ENCODE results near the gene ROBO1.
"Not testable (repeated sequence)": the region's sequence is repeated elsewhere in the genome, so short reads cannot be mapped to it uniquely, and the experiment has no call there.

Gene ROBO1

DNA sequence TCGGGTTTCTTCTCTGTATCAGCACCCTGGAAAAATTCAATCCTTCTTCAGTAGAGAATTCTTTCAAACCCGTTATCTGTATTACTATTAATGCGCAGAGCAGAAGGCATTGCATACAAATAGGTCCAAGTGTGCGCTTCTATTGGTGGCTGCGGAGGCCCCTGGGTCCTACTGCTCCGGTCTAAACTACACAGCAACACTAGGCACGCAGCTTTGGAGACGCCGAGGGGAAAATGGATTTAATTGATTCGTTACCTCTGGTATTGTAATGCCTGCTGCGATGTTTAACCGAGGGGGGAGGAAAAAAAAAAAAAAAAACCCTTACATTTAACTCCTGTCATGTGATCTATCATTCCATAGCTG lies at the start of gene ROBO1:
Gene ROBO1 (minus strand): TSS at position 94 of the 363 bp plus-strand sequence.
- in situ Hi-C loops (cut with MboI; ENCODE audit: low sequenced_read_pairs) = no loop called here
- Histone ChIP-seq H3K4me3 (peak within 1 kb of the TSS; percentile 51), H3K4me1 (peaks cover 7% of the 10 kb centered on the region; the same call in 1 of the 2 replicates), H3K27me3 (ENCODE audit: low read depth) (0 out of 2 replicates have a peak, but pooled peaks cover 2% of the 10 kb centered on the region), H3K36me3 (replicated peaks) (no peaks in the 10 kb centered on the region), H3K9me3 (no peaks in the 10 kb centered on the region)
- peak; percentile 68 to 79 for DNase-seq (ENCODE audit: low spot score in 2 of 2)

DNA sequence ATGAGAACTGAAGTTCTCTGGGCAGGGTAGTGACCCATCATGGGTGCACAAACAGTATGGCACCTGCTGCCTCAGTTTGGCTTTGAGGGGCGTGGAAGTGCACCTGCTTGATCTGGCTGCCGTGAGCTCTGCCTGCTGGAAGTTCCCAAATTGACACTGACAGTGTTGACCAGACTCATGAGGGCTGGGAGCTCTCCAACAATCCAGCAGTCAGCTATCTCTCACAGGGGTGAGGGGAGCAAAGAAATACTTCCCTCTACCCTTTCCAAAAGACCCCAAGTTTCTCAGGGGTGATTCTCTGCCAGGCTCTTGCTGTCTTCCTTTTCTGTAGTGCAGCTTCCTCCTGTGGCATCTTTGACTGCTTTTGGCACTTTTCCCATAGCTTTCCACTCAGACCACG lies 49.4 kb upstream of the ROBO1 start:
- H3K4me1 ChIP-seq = no peaks in the 10 kb centered on the region; the same call in 1 of the 2 replicates
- no peaks in the 10 kb centered on the region for H3K36me3 ChIP-seq (replicated peaks)
- no peak overlapping the region for H3K4me3 ChIP-seq
- no peaks in the 10 kb centered on the region for H3K9me3 ChIP-seq
- no peaks in the 10 kb centered on the region for H3K27me3 ChIP-seq (ENCODE audit: low read depth)
- in situ Hi-C loops (cut with MboI; ENCODE audit: low sequenced_read_pairs) = no loop called here
- DNase-seq (ENCODE audit: low spot score in 2 of 2) = no peak

DNA sequence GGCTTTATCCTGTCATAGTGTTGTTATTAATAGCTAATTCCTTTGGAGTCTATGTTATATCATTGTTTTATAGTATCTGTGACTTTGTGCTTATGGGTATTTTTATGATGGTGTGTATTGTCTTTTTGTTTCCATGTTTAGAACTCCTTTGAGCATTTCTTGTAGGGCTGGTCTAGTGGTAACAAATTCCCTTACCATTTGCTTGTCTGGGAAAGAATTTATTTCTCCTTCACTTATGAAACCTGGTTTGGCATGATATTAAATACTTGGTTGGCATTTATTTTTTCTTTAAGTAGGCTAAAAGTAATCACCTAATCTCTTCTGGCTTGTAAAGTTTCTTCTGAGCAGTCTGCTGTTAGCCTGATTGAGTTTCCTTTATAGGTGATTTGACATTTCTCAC lies 47.7 kb upstream of the ROBO1 start:
- Histone ChIP-seq H3K36me3 (replicated peaks) (no peaks in the 10 kb centered on the region), H3K4me1 (no peaks in the 10 kb centered on the region; the same call in 1 of the 2 replicates), H3K4me3 (no peak overlapping the region), H3K9me3 (no peaks in the 10 kb centered on the region), H3K27me3 (ENCODE audit: low read depth) (no peaks in the 10 kb centered on the region)
- no peak for DNase-seq (ENCODE audit: low spot score in 2 of 2)
- in situ Hi-C loops (cut with MboI; ENCODE audit: low sequenced_read_pairs) = no loop called here

DNA sequence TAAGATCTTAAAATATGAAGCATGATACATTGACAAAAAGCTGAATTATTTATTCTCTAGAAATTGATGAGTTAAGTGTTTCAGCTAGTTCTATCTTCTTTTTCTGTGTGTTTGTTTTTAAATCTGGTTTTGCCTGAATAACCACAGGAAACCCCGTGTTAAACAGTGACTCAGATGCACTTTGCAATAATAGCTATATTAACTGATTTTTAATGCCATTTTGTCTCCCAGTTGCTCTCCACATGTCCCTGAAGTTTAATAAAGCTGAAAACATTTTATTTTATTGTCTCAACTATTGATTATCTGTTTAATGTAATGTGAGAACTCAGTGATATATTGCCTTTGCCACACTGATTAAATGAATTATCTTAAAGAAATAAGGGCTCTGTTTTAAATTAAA lies 42.8 kb upstream of the ROBO1 start:
- Histone ChIP-seq H3K27me3 (ENCODE audit: low read depth) (no peaks in the 10 kb centered on the region), H3K4me1 (no peaks in the 10 kb centered on the region; the same call in 1 of the 2 replicates), H3K36me3 (replicated peaks) (no peaks in the 10 kb centered on the region), H3K4me3 (no peak overlapping the region), H3K9me3 (no peaks in the 10 kb centered on the region)
- in situ Hi-C loops (cut with MboI; ENCODE audit: low sequenced_read_pairs) = no loop called here
- no peak for DNase-seq (ENCODE audit: low spot score in 2 of 2)

DNA sequence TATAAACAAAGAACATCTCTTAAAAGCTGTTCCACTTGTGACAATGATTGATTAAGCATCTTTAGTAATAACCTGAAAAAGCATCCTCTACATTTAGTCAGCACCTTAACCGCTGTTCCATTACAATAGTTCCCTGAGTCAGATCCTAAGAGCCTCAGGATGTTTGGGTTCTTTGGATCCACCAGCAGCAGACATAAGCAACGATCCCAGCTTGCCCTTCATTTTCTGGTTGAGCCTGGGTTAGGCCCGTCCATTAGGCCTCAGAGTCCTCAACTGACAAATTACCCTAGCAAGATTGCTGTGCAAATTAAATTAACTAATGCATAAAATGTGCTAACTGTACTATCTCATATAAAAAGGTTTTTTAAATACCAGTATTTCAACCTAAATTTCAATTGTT lies 42.3 kb upstream of the ROBO1 start:
- Histone ChIP-seq H3K4me1 (no peaks in the 10 kb centered on the region; the same call in 1 of the 2 replicates), H3K27me3 (ENCODE audit: low read depth) (no peaks in the 10 kb centered on the region), H3K4me3 (no peak overlapping the region), H3K9me3 (no peaks in the 10 kb centered on the region), H3K36me3 (replicated peaks) (no peaks in the 10 kb centered on the region)
- in situ Hi-C loops (cut with MboI; ENCODE audit: low sequenced_read_pairs) = no loop called here
- no peak for DNase-seq (ENCODE audit: low spot score in 2 of 2)

DNA sequence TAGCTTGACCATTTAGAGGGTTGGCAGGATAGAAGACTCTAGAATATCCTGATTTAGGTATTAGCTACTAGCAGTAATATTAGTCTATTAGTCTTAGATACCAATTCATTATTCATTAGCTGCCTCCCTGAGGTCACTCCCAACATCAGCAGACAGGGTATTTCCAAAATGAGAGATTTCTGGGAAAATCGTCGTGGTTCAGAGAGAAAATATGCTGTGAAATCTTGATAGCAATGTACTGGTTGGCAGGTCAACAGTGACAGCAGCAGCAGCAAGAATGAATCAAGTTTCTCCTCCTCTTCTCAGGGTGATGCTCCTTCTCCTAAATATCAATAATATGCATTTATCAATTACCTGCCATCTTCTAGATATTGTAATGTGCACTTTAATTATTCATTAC lies 41.3 kb upstream of the ROBO1 start:
- in situ Hi-C loops (cut with MboI; ENCODE audit: low sequenced_read_pairs) = no loop called here
- Histone ChIP-seq H3K4me1 (no peaks in the 10 kb centered on the region; the same call in 1 of the 2 replicates), H3K27me3 (ENCODE audit: low read depth) (no peaks in the 10 kb centered on the region), H3K36me3 (replicated peaks) (no peaks in the 10 kb centered on the region), H3K4me3 (no peak overlapping the region), H3K9me3 (no peaks in the 10 kb centered on the region)
- no peak for DNase-seq (ENCODE audit: low spot score in 2 of 2)

DNA sequence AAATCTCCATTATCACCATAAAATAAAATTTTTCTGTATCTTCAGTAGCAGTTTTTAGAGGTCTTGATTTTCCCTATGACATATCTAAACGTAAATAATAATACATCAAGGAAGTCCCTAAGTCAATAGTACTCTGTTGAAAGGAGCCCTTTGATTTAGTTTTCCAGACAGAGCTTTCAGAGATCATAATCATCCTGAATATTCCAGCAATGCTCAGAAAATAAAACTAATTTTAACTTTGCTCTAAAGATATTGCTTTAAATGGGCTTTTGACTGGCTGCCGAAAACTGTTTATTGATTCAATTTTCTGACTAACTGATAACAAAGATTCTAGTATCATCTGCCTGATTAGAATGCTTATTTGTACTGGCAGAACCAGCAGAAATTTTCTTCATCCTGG lies 40.7 kb upstream of the ROBO1 start:
- H3K4me3 ChIP-seq = no peak overlapping the region
- H3K36me3 ChIP-seq (replicated peaks) = no peaks in the 10 kb centered on the region
- DNase-seq (ENCODE audit: low spot score in 2 of 2) = no peak
- no peaks in the 10 kb centered on the region; the same call in 1 of the 2 replicates for H3K4me1 ChIP-seq
- H3K9me3 ChIP-seq = no peaks in the 10 kb centered on the region
- H3K27me3 ChIP-seq (ENCODE audit: low read depth) = no peaks in the 10 kb centered on the region
- in situ Hi-C loops (cut with MboI; ENCODE audit: low sequenced_read_pairs) = no loop called here

DNA sequence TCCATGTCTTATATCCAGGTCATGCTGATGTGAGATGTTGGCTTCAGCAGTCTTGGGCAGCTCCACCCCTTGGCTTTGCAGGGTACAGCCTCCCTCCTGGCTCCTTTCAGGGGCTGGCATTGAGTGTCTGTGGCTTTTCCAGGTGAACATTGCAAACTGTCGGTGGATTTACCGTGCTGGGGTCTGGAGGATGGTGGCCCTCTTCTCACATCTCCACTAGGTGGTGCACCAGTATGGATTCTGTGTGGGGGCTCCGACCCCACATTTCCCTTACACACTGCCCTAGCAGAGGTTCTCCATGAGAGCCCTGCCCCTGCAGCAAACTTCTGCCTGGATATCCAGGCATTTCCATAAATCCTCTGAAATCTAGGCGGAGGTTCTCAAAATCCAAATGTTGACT lies 22.4 kb upstream of the ROBO1 start:
- in situ Hi-C loops (cut with MboI; ENCODE audit: low sequenced_read_pairs) = not testable (repeated sequence)

DNA sequence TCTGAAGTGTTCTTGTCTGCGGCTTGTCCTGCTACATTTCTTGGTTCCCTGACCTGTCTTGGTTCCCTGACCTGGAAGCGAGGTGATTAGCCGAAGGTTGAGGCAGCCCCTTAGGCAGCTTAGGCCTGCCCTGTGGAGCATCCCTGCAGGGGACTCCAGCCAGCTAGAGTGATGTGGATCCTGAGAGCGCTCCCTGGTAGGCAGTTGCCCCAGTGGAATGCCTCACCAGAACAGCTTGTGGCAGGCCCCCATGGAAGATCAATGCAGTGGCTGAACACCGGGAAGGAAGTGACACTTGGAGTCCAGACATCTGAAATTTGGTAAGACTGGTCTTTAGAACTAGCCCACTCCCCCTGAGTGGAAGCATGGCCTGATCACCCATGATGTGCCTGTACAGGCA lies 5.5 kb upstream of the ROBO1 start:
- 0 out of 2 replicates have a peak, but pooled peaks cover 2% of the 10 kb centered on the region for H3K27me3 ChIP-seq (ENCODE audit: low read depth)
- in situ Hi-C loops (cut with MboI; ENCODE audit: low sequenced_read_pairs) = no loop called here
- DNase-seq (ENCODE audit: low spot score in 2 of 2) = no peak
- H3K4me3 ChIP-seq = no peak overlapping the region
- H3K36me3 ChIP-seq (replicated peaks) = no peaks in the 10 kb centered on the region
- H3K4me1 ChIP-seq = peaks cover 5% of the 10 kb centered on the region; the same call in 1 of the 2 replicates
- no peaks in the 10 kb centered on the region for H3K9me3 ChIP-seq

More for the DNA sequence above, 22.4 kb upstream of the ROBO1 start:
- not testable (repeated sequence) for H3K27me3 ChIP-seq (ENCODE audit: low read depth); H3K4me1 ChIP-seq; H3K9me3 ChIP-seq; H3K4me3 ChIP-seq; H3K36me3 ChIP-seq (replicated peaks); DNase-seq (ENCODE audit: low spot score in 2 of 2)

DNA sequence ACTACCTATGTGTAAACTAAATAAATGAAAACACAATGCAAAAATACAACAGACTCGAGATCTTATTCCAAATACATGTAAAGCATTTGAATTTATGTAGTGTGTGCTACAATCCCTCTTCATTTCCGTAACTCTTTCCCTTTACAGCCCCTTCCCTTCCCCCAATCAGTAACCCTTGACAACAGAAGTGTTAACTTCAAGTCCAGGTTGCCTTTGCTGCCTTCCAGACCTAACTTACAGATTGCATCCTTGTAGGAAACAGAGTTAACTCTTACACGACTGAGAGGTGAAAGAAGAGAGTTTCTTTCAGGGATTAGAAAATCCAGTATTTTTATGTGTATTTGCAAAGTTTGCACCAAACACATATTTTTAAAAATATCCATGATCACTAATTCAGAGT lies 1.4 kb upstream of the ROBO1 start:
- H3K36me3 ChIP-seq (replicated peaks) = no peaks in the 10 kb centered on the region
- no peaks in the 10 kb centered on the region for H3K9me3 ChIP-seq
- H3K4me3 ChIP-seq = no peak overlapping the region
- peaks cover 7% of the 10 kb centered on the region; the same call in 1 of the 2 replicates for H3K4me1 ChIP-seq
- 0 out of 2 replicates have a peak, but pooled peaks cover 2% of the 10 kb centered on the region for H3K27me3 ChIP-seq (ENCODE audit: low read depth)
- no peak for DNase-seq (ENCODE audit: low spot score in 2 of 2)
- in situ Hi-C loops (cut with MboI; ENCODE audit: low sequenced_read_pairs) = no loop called here

DNA sequence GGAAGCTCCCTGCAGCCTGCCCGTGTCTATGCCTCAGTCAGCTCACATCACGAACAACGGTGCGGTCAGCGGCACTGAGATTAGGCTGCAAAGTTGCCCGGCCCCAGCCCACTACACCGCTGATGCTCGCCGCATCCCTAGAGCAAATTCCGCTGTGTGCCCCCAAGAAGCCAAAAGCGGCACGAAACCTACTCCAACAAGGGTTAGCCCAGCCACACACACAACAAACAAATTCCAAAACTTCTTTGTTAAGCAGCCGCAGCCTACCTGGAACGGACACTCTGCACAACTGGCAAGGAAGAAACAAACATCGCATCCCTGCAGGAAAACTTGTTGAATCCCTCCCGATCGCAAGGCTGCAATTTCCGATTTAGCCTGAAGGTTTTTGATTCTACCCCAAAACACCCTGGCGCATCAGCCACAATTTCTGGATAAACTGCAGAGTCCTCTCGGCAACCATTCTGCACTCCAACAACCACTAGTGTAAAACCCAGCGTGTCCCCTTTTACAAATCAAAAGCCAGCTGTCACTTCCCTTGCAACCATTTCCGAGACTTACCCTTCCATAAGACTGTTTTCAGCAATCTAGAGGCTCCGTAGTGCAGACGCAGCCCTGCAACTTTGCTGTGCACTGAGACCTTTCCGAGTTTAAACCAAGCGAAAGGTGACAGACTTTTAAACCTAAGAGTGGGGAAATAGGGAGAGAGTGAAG lies 449 bp downstream of the ROBO1 start:
- Histone ChIP-seq H3K4me1 (peaks cover 7% of the 10 kb centered on the region; the same call in 1 of the 2 replicates), H3K27me3 (ENCODE audit: low read depth) (0 out of 2 replicates have a peak, but pooled peaks cover 2% of the 10 kb centered on the region), H3K36me3 (replicated peaks) (no peaks in the 10 kb centered on the region), H3K4me3 (peak overlapping the region; percentile 51), H3K9me3 (no peaks in the 10 kb centered on the region)
- in situ Hi-C loops (cut with MboI; ENCODE audit: low sequenced_read_pairs) = no loop called here
- DNase-seq (ENCODE audit: low spot score in 2 of 2) = peak; percentile 52 to 64

DNA sequence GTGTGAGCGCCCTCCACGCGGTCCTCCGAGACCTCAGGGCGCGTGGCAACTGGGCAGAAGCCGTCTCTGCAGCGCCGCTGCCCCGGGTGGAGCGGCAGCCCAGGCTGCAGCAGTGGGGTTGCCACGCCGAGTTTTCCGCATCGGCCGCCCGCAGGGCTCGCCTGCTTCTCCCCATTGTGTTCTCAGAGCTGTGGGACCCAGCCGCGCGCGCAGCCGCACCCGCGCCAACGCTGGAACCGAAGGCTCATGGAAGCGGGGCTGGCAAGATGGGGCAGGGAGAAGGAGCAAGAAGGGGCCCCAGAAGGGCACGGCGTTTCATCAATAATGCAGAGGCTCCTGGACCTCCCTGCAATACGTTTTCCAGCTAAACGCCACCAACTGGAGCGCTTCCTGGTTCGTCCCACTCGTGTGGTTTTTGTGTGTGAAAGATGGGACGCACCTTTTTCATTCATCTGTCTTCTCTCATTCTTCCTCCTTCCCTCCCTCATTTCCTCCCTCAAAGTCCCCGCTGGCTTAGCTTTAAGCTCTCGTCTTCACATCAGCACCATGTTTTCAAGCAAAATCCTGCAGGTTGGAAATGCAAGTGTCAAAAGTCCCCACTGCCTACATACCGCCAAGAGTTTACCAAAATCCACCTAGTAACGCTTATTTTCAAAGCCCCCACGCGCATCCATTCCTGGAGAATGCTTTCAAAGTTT lies 1.2 kb downstream of the ROBO1 start:
- Histone ChIP-seq H3K27me3 (ENCODE audit: low read depth) (0 out of 2 replicates have a peak, but pooled peaks cover 2% of the 10 kb centered on the region), H3K36me3 (replicated peaks) (no peaks in the 10 kb centered on the region), H3K4me1 (peaks cover 7% of the 10 kb centered on the region; the same call in 1 of the 2 replicates), H3K4me3 (peak overlapping the region; percentile 51), H3K9me3 (no peaks in the 10 kb centered on the region)
- in situ Hi-C loops (cut with MboI; ENCODE audit: low sequenced_read_pairs) = no loop called here
- DNase-seq (ENCODE audit: low spot score in 2 of 2) = peak in 1 of 2 experiments; percentile 30

DNA sequence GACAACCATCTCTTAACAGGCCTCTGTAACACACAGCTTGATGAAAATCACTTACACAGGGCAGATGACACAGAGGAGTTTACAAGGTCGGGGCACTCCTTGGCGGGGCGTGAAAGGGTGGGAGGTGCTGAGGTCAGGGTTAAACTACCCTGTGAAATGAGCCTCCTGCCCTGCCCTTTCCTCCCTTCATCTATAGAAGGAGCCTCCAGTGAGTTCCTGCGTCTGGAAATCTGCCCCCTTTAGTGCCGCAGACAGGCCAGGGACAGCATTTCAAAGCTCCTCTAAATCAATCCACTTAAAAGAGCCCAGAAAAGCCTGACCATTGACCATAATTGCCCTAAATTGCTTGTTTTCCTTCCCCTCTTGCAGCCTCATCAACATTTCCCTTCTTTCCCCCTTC lies 1.9 kb downstream of the ROBO1 start:
- Histone ChIP-seq H3K36me3 (replicated peaks) (no peaks in the 10 kb centered on the region), H3K4me1 (peaks cover 7% of the 10 kb centered on the region; the same call in 1 of the 2 replicates), H3K9me3 (no peaks in the 10 kb centered on the region), H3K4me3 (peak overlapping the region; percentile 51), H3K27me3 (ENCODE audit: low read depth) (0 out of 2 replicates have a peak, but pooled peaks cover 2% of the 10 kb centered on the region)
- in situ Hi-C loops (cut with MboI; ENCODE audit: low sequenced_read_pairs) = no loop called here
- DNase-seq (ENCODE audit: low spot score in 2 of 2) = peak in 1 of 2 experiments; percentile 15

DNA sequence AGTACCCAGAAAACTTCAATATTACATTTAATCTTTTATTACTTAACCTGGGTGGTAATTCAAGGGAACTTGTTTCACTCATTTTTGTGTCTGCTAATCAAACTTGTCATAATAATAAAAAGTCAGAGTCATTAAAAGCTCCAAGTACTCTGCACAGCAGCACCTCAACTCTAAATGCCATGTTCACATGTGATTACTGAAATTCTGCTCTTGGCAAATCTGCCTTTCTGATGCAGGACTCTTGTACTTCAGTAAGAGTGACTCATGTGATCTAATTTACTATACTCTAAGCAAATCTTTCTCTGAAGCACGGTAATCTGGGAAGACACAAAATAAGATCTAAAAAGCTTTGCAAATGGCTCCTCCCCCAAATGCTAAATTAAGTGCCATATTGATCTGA lies 6.4 kb downstream of the ROBO1 start:
- in situ Hi-C loops (cut with MboI; ENCODE audit: low sequenced_read_pairs) = no loop called here
- Histone ChIP-seq H3K36me3 (replicated peaks) (no peaks in the 10 kb centered on the region), H3K9me3 (no peaks in the 10 kb centered on the region), H3K27me3 (ENCODE audit: low read depth) (no peaks in the 10 kb centered on the region), H3K4me1 (no peaks in the 10 kb centered on the region; the same call in 1 of the 2 replicates), H3K4me3 (no peak overlapping the region)
- no peak for DNase-seq (ENCODE audit: low spot score in 2 of 2)

All from HAP-1 (cell line).